ENCODE results near the gene ROBO2.

ROBO2 gene

GRCh38 chr3:77247817-77248216 lies 207.9 kb downstream of the ROBO2 start:
- TF ChIP-seq CTCF (IDR thresholded peaks at IDR 0.05; ENCODE audit: insufficient read depth, missing control alignments), result no peak
- no peak for FAIRE-seq
- DNase-seq (ENCODE audit: insufficient read length, low spot score), result no peak

- no peak for TF ChIP-seq CTCF (IDR thresholded peaks at IDR 0.05; ENCODE audit: insufficient read depth, missing control alignments)
- DNase-seq (ENCODE audit: insufficient read length, low spot score) (no peak), FAIRE-seq (no peak)
Measured at GRCh38 chr3:77248420-77248819, 208.5 kb downstream of the ROBO2 start.

- FAIRE-seq (no peak), DNase-seq (ENCODE audit: insufficient read length, low spot score) (no peak)
- no peak for TF ChIP-seq CTCF (IDR thresholded peaks at IDR 0.05; ENCODE audit: insufficient read depth, missing control alignments)
Measured at GRCh38 chr3:77251136-77251535, 211.2 kb downstream of the ROBO2 start.

- peak; percentile 90 for FAIRE-seq
Measured at GRCh38 chr3:77254967-77255831, 215.3 kb downstream of the ROBO2 start.

GRCh38 chr3:77256584-77257503 lies 216.9 kb downstream of the ROBO2 start:
- no peak for TF ChIP-seq CTCF (IDR thresholded peaks at IDR 0.05; ENCODE audit: insufficient read depth, missing control alignments)
- FAIRE-seq (no peak), DNase-seq (ENCODE audit: insufficient read length, low spot score) (no peak)

More at GRCh38 chr3:77254967-77255831, 215.3 kb downstream of the ROBO2 start:
- TF ChIP-seq CTCF (IDR thresholded peaks at IDR 0.05; ENCODE audit: insufficient read depth, missing control alignments), result peak; percentile 90
- DNase-seq (ENCODE audit: insufficient read length, low spot score), result no peak

GRCh38 chr3:77259694-77260093 lies 219.8 kb downstream of the ROBO2 start:
- DNase-seq (ENCODE audit: insufficient read length, low spot score), result no peak
- no peak for TF ChIP-seq CTCF (IDR thresholded peaks at IDR 0.05; ENCODE audit: insufficient read depth, missing control alignments)

More at GRCh38 chr3:77259694-77260093, 219.8 kb downstream of the ROBO2 start:
- no peak for FAIRE-seq

Measured in D721Med (cell line).